ENCODE results near the gene PRKRA. TPM values are rescaled to one million over a fixed set of nuclear protein-coding genes. Genes with fewer than 3 reads are reported as not detected.
A peak's percentile ranks its signal among the peaks of the same experiment; 100 is the strongest.

The PRKRA gene
- total and polyA plus RNA-seq, 3 donors from 2014 or later: 87.5 to 108 (median 103) TPM

DNA sequence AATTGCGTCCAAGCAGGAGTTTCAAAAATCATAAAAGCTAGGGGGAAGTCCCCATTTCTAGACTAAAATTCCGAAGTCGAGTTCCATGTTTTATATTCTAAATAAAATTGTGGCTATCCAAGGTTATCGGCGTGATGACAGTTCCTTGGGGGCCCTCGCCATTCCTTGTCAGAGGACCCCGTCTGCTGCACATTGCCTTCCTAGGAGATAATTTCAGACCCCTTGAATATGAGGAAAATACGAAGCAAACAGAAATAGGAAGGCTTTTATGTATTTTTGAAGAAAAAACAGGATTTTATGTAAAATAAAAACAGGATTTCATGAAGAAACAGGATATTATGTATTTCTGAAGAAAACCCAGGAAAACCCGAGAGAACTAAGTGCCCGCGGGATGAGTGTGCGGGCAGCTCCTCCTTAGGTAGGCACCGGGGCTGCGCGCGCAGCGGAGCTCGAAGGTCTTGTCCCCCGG lies 28.8 kb upstream of the PRKRA start:
- TF ChIP-seq, protein P1, sequence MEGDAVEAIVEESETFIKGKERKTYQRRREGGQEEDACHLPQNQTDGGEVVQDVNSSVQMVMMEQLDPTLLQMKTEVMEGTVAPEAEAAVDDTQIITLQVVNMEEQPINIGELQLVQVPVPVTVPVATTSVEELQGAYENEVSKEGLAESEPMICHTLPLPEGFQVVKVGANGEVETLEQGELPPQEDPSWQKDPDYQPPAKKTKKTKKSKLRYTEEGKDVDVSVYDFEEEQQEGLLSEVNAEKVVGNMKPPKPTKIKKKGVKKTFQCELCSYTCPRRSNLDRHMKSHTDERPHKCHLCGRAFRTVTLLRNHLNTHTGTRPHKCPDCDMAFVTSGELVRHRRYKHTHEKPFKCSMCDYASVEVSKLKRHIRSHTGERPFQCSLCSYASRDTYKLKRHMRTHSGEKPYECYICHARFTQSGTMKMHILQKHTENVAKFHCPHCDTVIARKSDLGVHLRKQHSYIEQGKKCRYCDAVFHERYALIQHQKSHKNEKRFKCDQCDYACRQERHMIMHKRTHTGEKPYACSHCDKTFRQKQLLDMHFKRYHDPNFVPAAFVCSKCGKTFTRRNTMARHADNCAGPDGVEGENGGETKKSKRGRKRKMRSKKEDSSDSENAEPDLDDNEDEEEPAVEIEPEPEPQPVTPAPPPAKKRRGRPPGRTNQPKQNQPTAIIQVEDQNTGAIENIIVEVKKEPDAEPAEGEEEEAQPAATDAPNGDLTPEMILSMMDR (IDR thresholded peaks at IDR 0.05): no peak
- no peak for TF ChIP-seq POLR2A (IDR thresholded peaks at IDR 0.05)
- peak overlapping the region; percentile 77 to 80 for H3K4me3 ChIP-seq
- no peaks in the 10 kb centered on the region for H3K36me3 ChIP-seq (ENCODE audit: low read depth, missing control alignments)
- H3K27ac ChIP-seq: peak overlapping the region; percentile 96 to 97
- no peaks in the 10 kb centered on the region for H3K27me3 ChIP-seq
- no peak for DNase-seq
- WGBS, 2 donors: 13 to 16% methylated on average over 19 of the region's 19 CpGs
- no peaks in the 10 kb centered on the region for H3K9me3 ChIP-seq
- peaks cover 24% of the 10 kb centered on the region for H3K4me1 ChIP-seq
- intact Hi-C loops (cut with DNase I; ENCODE audit: low total_unique reads): no loop called here

DNA sequence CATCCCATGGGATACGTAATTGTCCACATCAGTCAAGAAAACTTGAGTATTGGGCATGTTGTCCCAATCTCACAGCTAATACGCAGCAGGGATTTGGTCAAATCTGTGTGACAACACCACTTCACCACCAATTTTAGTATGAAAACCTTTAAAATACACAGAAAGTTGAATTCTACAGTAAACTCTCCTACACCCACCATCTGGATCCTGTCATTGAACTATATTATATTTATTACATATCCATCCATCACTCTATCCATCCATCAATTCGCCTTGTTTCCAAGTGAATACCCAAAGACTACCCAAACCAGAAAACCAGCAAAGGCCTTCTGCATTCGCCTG lies 28.3 kb upstream of the PRKRA start:
- H3K27me3 ChIP-seq: no peaks in the 10 kb centered on the region
- intact Hi-C loops (cut with DNase I; ENCODE audit: low total_unique reads): no loop called here
- H3K36me3 ChIP-seq (ENCODE audit: low read depth, missing control alignments): no peaks in the 10 kb centered on the region
- peak overlapping the region; percentile 77 to 80 for H3K4me3 ChIP-seq
- TF ChIP-seq, protein P1 (IDR thresholded peaks at IDR 0.05): peak in 1 of 3 experiments; percentile 3
- TF ChIP-seq POLR2A (IDR thresholded peaks at IDR 0.05): no peak
- no peaks in the 10 kb centered on the region for H3K9me3 ChIP-seq
- H3K4me1 ChIP-seq: peaks cover 24% of the 10 kb centered on the region
- 34 to 49% methylated on average over 4 of the region's 4 CpGs for WGBS, 2 donors
- no peak for DNase-seq
- peak overlapping the region; percentile 96 to 97 for H3K27ac ChIP-seq

DNA sequence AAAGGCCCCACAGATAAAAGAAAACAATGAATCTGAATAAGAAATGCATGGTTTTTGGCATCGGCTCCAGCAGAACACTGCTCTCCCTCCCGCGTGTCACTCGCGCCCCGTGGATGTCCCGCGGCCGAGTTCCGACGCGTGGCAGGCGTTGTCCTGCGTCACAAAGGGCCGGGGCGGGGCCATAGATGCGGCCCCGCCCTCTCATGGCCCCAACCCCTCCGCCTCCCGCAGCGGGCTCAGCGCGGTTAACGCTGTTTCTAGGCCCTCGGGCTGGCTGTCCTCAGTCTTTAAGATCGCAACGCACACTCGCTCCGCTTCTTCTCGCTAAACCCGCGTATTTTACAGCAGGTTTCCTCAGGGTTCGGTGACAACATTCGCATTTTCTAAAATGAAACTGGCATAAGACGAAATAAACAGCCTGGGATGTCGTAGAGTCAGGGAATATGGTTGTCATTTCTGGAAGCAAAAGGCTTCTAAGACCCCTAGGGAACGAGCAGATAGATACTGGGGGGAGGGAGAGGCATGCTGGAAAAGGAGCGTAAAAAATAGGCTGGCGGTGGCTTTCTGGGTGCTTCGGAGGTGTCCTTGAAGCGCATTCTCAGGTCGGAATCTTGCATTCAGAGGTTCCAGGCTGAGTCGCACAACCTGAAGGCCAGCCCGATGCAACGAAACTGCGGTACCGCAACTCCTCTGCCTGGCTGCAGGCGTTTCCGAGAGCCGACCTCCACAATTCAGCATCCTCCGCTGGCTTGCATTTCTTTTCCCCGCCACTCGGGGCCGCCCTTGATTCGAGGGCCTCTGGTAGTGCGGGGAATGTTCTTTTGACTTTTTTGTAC lies 27.7 kb upstream of the PRKRA start, which contains the start of gene FKBP7:
Gene FKBP7, minus strand, starts transcription at position 162 of the 836 bp plus-strand sequence. Its CDS starts 101 bp downstream, at position 61.
- intact Hi-C loops (cut with DNase I; ENCODE audit: low total_unique reads): no loop called here
- peak; percentile 94 for DNase-seq
- no peaks in the 10 kb centered on the region for H3K9me3 ChIP-seq
- WGBS, 2 donors: 1 to 2% methylated on average over 56 of the region's 56 CpGs
- TF ChIP-seq POLR2A (IDR thresholded peaks at IDR 0.05): peak; percentile 69
- TF ChIP-seq, protein P1 (IDR thresholded peaks at IDR 0.05): peak; percentile 38 to 73 (median 50)
- H3K27me3 ChIP-seq: no peaks in the 10 kb centered on the region
- peak within 1 kb of the TSS; percentile 96 to 97 for H3K27ac ChIP-seq
- peaks cover 24% of the 10 kb centered on the region for H3K4me1 ChIP-seq
- peak within 1 kb of the TSS; percentile 77 to 80 for H3K4me3 ChIP-seq
- no peaks in the 10 kb centered on the region for H3K36me3 ChIP-seq (ENCODE audit: low read depth, missing control alignments)

DNA sequence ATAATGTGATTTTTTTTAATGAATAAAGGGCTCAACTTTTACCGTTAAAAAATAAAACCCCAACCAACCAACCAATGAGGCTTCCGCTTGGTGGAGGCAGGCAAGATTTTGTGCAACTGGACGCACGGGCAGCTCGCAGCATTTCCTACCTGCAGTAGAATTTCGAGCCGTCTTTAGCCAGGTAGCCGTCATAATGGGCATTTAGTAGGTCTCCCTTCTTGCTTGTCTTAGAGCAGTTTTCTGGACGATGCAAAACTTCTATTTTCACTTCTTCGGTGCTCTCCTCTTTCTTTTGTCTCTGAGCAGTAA lies 27.1 kb upstream of the PRKRA start:
- 0 to 2% methylated on average over 10 of the region's 10 CpGs for WGBS, 2 donors
- Histone ChIP-seq H3K9me3 (no peaks in the 10 kb centered on the region), H3K4me1 (peaks cover 24% of the 10 kb centered on the region)

More for the DNA sequence above, 27.1 kb upstream of the PRKRA start:
- TF ChIP-seq, protein P1 (IDR thresholded peaks at IDR 0.05): no peak
- TF ChIP-seq POLR2A (IDR thresholded peaks at IDR 0.05): no peak
- H3K27ac ChIP-seq: peak overlapping the region; percentile 96 to 97
- no peaks in the 10 kb centered on the region for H3K27me3 ChIP-seq
- no peaks in the 10 kb centered on the region for H3K36me3 ChIP-seq (ENCODE audit: low read depth, missing control alignments)
- no peak for DNase-seq
- intact Hi-C loops (cut with DNase I; ENCODE audit: low total_unique reads): no loop called here
- peak overlapping the region; percentile 77 to 80 for H3K4me3 ChIP-seq

Measured in testis (tissue), 3 donors.